Heart left ventricle (tissue), 13 donors: ENCODE measurements around the gene PACS2.

ENCODE experiments used
- POLR2A ChIP-seq, 2 donors: fragments of 450-650 bp; IDR thresholded peaks; one replicate each; pipeline ENCODE4 v1.6.1; 2017; ENCODE audit warnings: antibody characterized with exemption in 2 of 2, mild to moderate bottlenecking in 2 of 2, moderate library complexity in 2 of 2
- TF ChIP-seq, protein P1 (sequence below), 12 donors: fragments of 200-600 bp; sonication (generic) in 4 of 12; IDR thresholded peaks; one replicate each; pipeline versions ENCODE4 v1.5.0 to v1.8.0; 2018 to 2022; ENCODE audit warnings: antibody characterized with exemption in 12 of 12, mild to moderate bottlenecking in 5 of 12
- donor health status: ischemic (EF 13 %, LVEDD 7.1; RV severe dilation, severe dysfunction).
- donor health status: DM: no; HTN: yes; CAD: no.
- donor health status: DM: no; HTN: no; CAD: no.
- donor health status: ischemic (EF 25% LVEDD 6.9; RV normal size, moderate dysfunction).
- donor health status: ischemic (EF 25% LVEDD 5.7; RV mildly dilated, moderate dysfunction).
- donor health status: ischemic (EF 35%, LVEDD 5.7; RV mildly dilated, moderate dysfunction).
- donor health status: nonischemic (EF 11% LVEDD 7.7; RV severe dilation, severe dysfunction).
- donor health status: DM: yes; HTN: yes; CAD: no.
- donor health status: PGD.
- donor health status: ischemic (EF 29% LVEDD 5.4; RV normal size, mild dysfunction).
- donor health status: nonischemic (EF 23%, LVEDD 6.1; RV moderate dilation, normal function).

DNA sequence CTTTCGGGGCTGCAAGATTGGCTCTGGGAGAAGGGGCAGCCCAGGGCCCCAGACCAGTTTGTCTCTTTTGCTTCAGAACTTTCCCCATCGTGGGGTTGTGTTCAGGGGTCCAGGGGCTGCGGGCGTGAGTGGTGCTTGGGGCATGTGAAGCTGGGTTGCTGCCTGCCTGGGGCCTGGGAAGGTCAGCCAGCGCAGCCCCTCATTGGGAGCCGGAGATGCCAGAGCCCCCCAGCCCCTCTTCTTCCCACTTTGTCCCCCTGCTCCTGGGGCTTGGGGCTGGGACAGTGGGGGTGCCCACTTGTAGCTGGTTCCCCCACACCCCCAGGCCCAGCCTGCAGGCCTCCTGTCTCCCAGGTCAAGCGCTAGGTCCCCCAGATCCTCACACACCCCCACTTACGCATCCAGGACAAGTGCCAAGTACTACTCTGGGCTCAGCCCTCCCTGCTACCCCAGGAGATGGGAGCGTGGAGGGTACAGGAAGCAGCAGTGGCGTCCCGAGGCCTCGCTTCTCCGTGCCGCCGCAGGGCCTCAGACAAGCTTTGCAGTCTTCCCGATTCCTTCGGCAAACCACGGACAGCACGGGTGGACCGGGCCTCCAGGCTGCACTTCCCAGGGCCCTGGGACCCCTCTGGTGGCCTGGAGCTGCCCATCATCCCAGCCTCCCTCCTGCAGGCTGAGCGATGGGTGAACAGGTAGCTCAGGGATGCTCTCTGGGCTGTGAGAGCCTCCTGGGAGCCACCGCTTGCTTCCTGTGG is 41.5 kb downstream of the PACS2 start:
- TF ChIP-seq, protein P1, sequence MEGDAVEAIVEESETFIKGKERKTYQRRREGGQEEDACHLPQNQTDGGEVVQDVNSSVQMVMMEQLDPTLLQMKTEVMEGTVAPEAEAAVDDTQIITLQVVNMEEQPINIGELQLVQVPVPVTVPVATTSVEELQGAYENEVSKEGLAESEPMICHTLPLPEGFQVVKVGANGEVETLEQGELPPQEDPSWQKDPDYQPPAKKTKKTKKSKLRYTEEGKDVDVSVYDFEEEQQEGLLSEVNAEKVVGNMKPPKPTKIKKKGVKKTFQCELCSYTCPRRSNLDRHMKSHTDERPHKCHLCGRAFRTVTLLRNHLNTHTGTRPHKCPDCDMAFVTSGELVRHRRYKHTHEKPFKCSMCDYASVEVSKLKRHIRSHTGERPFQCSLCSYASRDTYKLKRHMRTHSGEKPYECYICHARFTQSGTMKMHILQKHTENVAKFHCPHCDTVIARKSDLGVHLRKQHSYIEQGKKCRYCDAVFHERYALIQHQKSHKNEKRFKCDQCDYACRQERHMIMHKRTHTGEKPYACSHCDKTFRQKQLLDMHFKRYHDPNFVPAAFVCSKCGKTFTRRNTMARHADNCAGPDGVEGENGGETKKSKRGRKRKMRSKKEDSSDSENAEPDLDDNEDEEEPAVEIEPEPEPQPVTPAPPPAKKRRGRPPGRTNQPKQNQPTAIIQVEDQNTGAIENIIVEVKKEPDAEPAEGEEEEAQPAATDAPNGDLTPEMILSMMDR (IDR thresholded peaks at IDR 0.05), result no peak
- no peak for TF ChIP-seq POLR2A (IDR thresholded peaks at IDR 0.05)
